Right lobe of liver (tissue), 4 donors: ENCODE measurements around the gene DENND6A.

Source experiments
- CTCF ChIP-seq, 4 donors: fragments of 200-600 bp in 3 of 4; fragments of 450-650 bp in 1 of 4; IDR thresholded peaks; one replicate each; pipeline versions ENCODE4 v1.5.1 to v1.8.0; 2016 to 2022; ENCODE audit warnings: antibody characterized with exemption in 4 of 4, mild to moderate bottlenecking in 2 of 4
- POLR2A ChIP-seq: fragments of 450-650 bp; IDR thresholded peaks from one replicate; pipeline ENCODE4 v1.6.1; 2017; ENCODE audit warnings: antibody characterized with exemption, mild to moderate bottlenecking
- donor health status: DM: no; HTN: no; CAD: no.
- donor health status: DM: no; HTN: no; CAD: no.
- donor health status: DM: no; HTN: yes; CAD: no.

GRCh38 chr3:57696801-57697321 is 4.0 kb upstream of the DENND6A start:
- TF ChIP-seq CTCF (IDR thresholded peaks at IDR 0.05): no peak
- no peak for TF ChIP-seq POLR2A
